Tongue (tissue), 2 donors: ENCODE measurements around the gene APBA2. TPM values are rescaled to one million over a fixed set of nuclear protein-coding genes. Genes with fewer than 3 reads are reported as not detected.

Experiments used
- DNase-seq: peaks from one replicate; pipeline ENCODE4 v3.0.0-alpha.2; 2015
- total RNA-seq: library from RNA; depleted of rRNA; stranded (reverse); fragments of >200 nt; gene quantifications from one replicate; pipeline ENCODE4 v1.2.3, GENCODE V29; 2014

APBA2 gene
- total RNA-seq, 1 donor from 2014 or later, result 8.1 TPM

GRCh38 chr15:29134239-29134638, 248.5 kb downstream of the APBA2 start:
- DNase-seq, result no peak

GRCh38 chr15:29134641-29135308, 249.0 kb downstream of the APBA2 start:
- peak; percentile 25 for DNase-seq

- no peak for DNase-seq
These were observed 249.5 kb downstream of the APBA2 start for GRCh38 chr15:29135309-29135657.

GRCh38 chr15:29135702-29136646, 250.2 kb downstream of the APBA2 start:
- no peak for DNase-seq

GRCh38 chr15:29138260-29138659, 252.5 kb downstream of the APBA2 start:
- no peak for DNase-seq

DNA sequence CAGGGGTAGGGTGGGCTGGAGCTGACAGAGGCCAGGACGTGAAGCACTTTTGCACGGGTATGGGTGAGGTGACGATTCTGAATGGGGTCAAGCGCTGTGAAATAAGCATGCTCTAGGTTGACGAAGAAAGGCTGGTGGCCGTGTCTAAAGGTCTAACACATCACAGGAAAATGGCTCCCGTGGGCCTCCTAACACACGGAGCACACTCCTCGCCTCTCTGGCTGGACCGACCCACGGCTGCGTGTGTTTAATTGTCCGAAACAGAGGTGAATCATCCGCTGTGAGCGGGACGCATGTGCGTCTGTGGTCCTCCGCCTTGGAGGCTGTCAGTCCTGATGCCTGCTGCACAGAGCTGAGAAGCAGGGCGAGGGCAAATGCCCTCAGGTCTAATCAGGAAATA, 253.3 kb downstream of the APBA2 start:
- no peak for DNase-seq

- peak; percentile 67 for DNase-seq
These were observed 254.0 kb downstream of the APBA2 start for GRCh38 chr15:29139540-29140459.

- DNase-seq, result no peak
These were observed 254.9 kb downstream of the APBA2 start for GRCh38 chr15:29140475-29141307.

- DNase-seq, result peak; percentile 27
These were observed 255.7 kb downstream of the APBA2 start for GRCh38 chr15:29141308-29142128.

DNA sequence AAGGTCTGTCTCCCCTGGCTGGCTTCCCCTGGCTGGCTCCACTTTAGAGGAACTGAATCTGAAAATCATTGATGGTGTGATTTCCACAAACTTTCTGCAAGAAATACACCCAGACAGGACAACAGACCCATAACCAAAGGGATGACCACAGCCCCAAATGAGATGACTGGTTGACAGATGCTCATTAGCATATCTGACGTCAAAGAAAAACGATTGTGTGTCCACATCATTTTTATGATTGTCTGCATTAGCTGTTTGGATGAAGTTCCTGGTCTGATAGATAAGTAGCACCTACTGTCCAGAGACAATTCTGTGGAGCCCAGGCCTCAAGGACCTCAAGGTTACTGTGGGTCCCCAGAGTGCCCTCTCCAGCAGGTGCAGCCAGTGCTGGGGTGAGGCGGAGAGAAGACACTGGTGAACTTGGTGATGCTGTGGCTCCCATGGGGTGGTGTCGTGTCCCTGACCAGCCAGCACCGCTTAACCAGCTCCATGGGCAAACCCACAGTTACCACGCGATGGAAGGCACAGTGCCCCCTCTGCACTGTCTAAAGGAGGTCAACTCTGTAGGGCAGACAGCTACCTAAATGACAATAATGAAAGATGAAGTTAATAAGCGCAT, 256.5 kb downstream of the APBA2 start:
- DNase-seq, result no peak

DNA sequence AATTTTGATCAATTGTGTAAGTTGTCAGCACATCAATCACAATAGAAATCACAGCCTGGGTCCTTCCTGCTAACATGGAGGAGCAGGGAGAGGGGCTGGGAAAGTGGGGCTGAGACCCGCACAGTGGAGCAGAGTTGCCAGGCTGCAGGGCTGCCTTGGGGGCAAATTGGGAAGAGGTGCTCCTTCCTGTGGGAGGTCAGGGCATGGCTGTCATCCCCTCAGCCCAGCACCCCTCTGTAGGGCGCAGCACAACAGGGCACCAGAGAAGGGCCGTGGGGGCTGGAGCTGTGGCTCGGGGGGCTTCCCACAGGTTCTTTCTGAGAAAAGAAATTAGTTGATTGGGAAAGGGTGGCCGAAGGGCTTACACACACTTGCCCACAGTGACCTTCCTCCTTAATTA, 257.5 kb downstream of the APBA2 start:
- DNase-seq, result no peak

GRCh38 chr15:29143909-29144635, 258.3 kb downstream of the APBA2 start:
- DNase-seq, result no peak

- no peak for DNase-seq
These were observed 263.9 kb downstream of the APBA2 start for GRCh38 chr15:29149738-29150075.

GRCh38 chr15:29150515-29151483, 265.0 kb downstream of the APBA2 start:
- no peak for DNase-seq

DNA sequence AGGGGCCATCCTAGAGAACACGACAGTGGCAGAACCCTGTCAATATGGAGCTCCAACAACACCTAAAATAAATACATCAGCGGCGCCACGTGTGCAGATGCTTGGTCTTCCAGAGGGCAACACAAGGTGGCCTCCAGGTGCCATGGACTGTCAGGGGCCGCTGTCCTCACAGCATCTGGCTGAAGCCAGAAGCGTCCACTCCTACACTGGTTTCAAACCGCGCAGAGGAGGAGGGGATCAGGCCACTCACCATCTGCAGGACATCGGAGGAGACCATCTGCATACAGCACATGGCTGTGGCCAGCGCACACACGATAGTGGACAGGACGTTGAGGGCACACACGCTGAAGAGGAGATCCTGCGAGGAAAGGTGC, 265.7 kb downstream of the APBA2 start:
- no peak for DNase-seq

DNA sequence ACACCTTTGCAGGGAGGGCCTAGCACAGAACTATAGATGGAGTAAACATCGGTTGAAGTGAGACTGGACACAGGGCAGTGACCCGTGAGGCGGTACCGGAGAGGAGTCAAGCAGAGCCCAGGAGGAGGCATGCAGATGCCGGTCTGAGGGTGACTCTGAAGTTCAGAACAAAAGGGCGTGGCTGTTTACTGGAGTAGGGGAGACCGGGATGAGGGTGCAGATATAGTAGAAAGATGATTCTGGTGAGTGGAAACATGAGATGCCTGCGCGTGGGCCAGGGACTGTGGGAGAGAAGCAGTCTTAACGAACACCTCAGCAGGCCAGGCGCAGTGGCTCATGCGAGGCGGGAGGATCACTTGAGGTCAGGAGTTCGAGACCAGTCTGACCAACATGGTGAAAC, 270.7 kb downstream of the APBA2 start:
- no peak for DNase-seq

DNA sequence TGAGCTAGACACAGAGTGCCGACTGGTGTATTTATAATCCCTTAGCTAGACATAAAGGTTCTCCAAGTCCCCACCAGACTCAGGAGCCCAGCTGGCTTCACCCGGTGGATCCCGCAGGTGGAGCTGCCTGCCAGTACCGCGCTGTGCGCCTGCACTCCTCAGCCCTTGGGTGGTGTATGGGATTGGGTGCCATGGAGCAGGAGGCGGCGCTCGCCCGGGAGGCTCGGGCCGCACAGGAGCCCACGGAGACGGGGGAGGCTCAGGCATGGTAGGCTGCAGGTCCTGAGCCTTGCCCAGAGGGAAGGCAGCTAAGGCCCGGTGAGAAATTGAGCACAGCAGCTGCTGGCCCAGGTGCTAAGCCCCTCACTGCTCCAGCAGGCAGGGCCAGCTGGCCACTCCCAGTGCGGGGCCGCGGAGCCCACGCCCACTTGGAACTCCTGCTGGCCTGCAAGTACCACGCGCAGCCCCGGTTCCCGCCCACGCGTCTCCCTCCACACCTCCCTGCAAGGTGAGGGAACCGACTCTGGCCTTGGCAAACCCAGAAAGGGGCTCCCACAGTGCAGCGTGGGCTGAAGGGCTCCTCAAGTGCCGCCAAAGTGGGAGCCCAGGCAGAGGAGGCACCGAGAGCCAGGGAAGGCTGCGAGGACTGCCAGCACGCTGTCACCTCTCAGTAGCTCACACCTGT, 274.1 kb downstream of the APBA2 start:
- no peak for DNase-seq

GRCh38 chr15:29162411-29162810, 276.6 kb downstream of the APBA2 start:
- DNase-seq, result no peak
